GM21825 (cell line): Measurements from ENCODE around the gene NMNAT2.
"Not testable (repeated sequence)": the region's sequence is repeated elsewhere in the genome, so short reads cannot be mapped to it uniquely, and the experiment has no call there.

Source experiments
- ATAC-seq: cut with Tn5 transposase; IDR thresholded peaks from one replicate; pipeline ENCODE4 v1.9.1; 2021; ENCODE audit warnings: mild to moderate bottlenecking, moderate library complexity; ENCODE audit not compliant: unreplicated experiment

Gene NMNAT2

GRCh38 chr1:183291216-183291762 lies 126.9 kb downstream of the NMNAT2 start:
- ATAC-seq: no peak

GRCh38 chr1:183290628-183291027 lies 127.6 kb downstream of the NMNAT2 start:
- ATAC-seq: no peak

GRCh38 chr1:183289051-183289496 lies 129.1 kb downstream of the NMNAT2 start:
- no peak for ATAC-seq

- no peak for ATAC-seq
Observed at GRCh38 chr1:183288583-183288982, 129.6 kb downstream of the NMNAT2 start.

- no peak for ATAC-seq
Observed at GRCh38 chr1:183287191-183287675, 130.9 kb downstream of the NMNAT2 start.

- no peak for ATAC-seq
Observed at GRCh38 chr1:183285746-183286145, 132.4 kb downstream of the NMNAT2 start.

- ATAC-seq: no peak
Observed at GRCh38 chr1:183285256-183285655, 132.9 kb downstream of the NMNAT2 start.

- no peak for ATAC-seq
Observed at GRCh38 chr1:183284086-183284485, 134.1 kb downstream of the NMNAT2 start.

GRCh38 chr1:183283286-183283685 lies 134.9 kb downstream of the NMNAT2 start:
- no peak for ATAC-seq

GRCh38 chr1:183282101-183282855 lies 135.9 kb downstream of the NMNAT2 start:
- ATAC-seq: no peak

- ATAC-seq: peak; percentile 80
Observed at GRCh38 chr1:183281553-183282091, 136.6 kb downstream of the NMNAT2 start.

GRCh38 chr1:183281039-183281438 lies 137.1 kb downstream of the NMNAT2 start:
- ATAC-seq: no peak

GRCh38 chr1:183279835-183280234 lies 138.3 kb downstream of the NMNAT2 start:
- ATAC-seq: no peak

GRCh38 chr1:183278739-183279591 lies 139.2 kb downstream of the NMNAT2 start:
- no peak for ATAC-seq

GRCh38 chr1:183277821-183278738 lies 140.1 kb downstream of the NMNAT2 start:
- no peak for ATAC-seq

GRCh38 chr1:183276386-183277080 lies 141.6 kb downstream of the NMNAT2 start:
- no peak for ATAC-seq

- ATAC-seq: no peak
Observed at GRCh38 chr1:183275322-183275721, 142.9 kb downstream of the NMNAT2 start.

- no peak for ATAC-seq
Observed at GRCh38 chr1:183274836-183275235, 143.3 kb downstream of the NMNAT2 start.

GRCh38 chr1:183273984-183274383 lies 144.2 kb downstream of the NMNAT2 start:
- not testable (repeated sequence) for ATAC-seq

- no peak for ATAC-seq
Observed at GRCh38 chr1:183273300-183273699, 144.9 kb downstream of the NMNAT2 start.
